OCI-LY1 (cell line): ENCODE results near the gene RGP1.

Source experiments
- EZH2 ChIP-seq: fragments of 200-600 bp; sonication (generic), shearing (Covaris generic); IDR thresholded peaks from 2 replicates; pipeline ENCODE4 v1.8.0; 2017; ENCODE audit warnings: borderline replicate concordance, mixed run types, mild to moderate bottlenecking, antibody characterized with exemption, low read length, moderate library complexity, mixed read lengths
- TF ChIP-seq, protein P1 (sequence below): fragments of 200-600 bp; sonication (generic), shearing (Covaris generic); IDR thresholded peaks from 2 replicates; pipeline ENCODE4 v1.5.1; 2017; ENCODE audit warnings: mild to moderate bottlenecking, antibody characterized with exemption, low read length, moderate library complexity, mixed read lengths

DNA sequence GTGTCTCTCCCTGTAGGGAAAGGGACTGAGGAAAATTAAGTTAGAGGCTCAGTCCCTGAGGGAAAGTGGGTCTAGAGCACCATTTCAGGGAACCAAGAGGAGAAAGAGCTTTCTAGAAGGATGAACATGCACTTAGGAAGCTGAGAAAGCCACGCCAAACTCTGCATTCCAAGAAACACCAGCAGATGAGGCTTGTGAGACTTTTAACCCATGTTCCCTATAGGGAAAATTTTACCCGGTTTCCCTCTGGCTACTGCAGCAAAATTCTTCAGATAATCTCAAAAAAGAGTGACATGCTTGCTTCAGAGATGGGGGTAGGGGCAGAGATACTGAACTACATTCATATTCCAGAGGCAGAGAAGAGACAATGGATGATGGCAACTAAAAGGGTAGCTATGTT lies 25.7 kb upstream of the RGP1 start:
- TF ChIP-seq, protein P1, sequence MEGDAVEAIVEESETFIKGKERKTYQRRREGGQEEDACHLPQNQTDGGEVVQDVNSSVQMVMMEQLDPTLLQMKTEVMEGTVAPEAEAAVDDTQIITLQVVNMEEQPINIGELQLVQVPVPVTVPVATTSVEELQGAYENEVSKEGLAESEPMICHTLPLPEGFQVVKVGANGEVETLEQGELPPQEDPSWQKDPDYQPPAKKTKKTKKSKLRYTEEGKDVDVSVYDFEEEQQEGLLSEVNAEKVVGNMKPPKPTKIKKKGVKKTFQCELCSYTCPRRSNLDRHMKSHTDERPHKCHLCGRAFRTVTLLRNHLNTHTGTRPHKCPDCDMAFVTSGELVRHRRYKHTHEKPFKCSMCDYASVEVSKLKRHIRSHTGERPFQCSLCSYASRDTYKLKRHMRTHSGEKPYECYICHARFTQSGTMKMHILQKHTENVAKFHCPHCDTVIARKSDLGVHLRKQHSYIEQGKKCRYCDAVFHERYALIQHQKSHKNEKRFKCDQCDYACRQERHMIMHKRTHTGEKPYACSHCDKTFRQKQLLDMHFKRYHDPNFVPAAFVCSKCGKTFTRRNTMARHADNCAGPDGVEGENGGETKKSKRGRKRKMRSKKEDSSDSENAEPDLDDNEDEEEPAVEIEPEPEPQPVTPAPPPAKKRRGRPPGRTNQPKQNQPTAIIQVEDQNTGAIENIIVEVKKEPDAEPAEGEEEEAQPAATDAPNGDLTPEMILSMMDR: no peak
- TF ChIP-seq EZH2: no peak
